Stimulated activated CD8-positive, alpha-beta memory T cell treated with anti-CD3 and anti-CD28 coated beads, Interleukin-15, amount 100 ng/mL, for 24 hours (primary cell): Measurements from ENCODE around the gene C10orf120.

Source experiments
- DNase-seq: peaks from one replicate; pipeline ENCODE4 v3.0.0-alpha.2; 2020; ENCODE audit warnings: low read depth

C10orf120 gene

DNA sequence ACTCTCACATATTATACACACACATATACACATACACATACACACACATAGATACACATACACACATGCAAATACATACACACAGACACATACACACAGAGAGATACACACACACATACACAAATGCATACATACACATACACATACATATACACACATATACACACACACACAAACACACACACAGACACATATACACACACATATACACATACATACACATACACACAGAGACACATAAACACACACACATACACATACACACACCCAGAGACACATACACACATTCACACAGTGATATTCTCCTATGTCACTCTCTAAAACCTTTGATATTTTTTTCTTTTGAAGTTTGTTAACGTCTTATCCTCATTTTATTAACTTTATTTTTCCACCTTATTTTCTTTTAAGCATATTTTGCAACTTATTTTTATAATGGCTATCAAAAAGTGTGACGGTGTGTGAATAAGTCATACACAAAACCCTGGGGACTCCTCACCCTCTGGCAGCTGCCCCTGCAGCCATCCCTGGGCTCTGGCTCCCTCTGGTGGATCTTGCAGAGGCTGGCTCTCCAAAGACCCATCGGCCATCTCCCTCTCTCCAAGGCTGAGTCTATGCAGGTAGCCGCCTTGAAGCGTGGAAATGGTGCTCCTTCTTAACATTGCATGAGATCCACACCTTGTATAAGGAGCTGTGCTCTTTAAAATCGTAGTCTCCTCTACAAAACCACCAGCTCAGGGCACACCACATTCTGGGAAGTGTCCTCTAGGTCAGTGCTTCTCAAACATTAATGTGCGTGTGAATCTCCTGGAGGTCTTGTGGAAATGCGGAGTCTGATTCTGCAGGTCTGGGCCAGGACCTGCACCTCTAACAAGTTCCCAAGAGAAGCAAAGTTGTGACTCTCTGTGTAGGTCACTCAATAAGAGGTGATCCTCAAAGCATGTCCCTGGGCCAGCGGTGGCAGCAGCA, 4.1 kb upstream of the C10orf120 start:
- peak; percentile 16 for DNase-seq

DNA sequence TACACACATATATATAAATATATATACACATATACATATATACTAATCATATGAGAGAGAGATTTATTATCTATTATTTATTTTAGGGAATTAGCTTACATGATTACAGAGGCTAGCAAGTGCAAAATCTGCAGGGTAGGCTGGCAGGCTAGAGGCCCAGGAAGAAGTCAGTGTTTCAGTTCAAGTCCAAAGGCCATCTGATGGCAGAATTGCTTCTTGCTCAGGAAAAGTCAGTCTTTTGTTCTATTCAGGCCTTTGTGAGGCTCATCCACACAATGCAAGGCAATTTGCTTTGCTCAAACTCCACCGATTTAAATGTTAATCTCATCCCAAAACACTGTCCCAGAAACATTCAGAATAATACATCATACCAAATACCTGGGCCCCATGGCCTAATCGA, 2.6 kb upstream of the C10orf120 start:
- DNase-seq, result no peak

DNA sequence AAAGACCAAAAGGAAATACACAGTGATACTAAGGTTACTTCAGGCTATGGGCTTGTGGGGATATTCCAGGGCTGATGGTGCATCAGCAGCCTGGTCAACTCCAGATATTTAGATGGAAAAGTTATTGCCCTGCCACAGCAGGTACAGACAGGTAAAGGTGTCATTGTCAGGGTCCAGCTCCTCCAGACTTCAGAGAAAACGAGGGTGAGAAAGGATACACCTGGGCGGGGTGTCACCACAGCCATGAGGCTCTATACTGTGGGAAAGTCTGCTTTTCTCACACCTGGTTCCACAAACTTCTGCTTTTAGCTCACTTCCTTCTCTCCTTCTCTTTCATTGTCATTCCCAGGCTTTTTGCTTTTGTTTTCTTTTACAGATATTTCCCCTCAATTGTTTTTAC, 2.0 kb upstream of the C10orf120 start:
- DNase-seq, result no peak

DNA sequence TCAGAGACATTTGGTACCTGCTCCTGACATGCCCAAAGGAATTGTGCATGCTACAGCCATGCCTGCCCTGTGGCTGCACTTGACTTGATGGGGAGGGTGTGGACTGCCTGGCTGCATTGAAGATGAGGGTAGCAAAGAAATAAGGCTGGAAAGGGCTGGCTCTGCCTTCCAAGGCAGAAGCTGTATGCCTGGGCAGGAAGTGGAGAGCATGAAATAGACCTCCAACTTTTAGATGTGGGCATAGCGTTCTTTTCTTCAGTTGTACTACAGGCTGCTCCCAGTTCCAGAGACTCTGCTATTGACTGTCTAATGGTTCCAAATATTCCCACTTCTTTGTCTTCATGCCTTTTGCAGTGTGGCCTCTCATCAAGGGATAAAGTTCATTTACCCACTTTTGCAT, 3.0 kb downstream of the C10orf120 start:
- DNase-seq, result no peak

DNA sequence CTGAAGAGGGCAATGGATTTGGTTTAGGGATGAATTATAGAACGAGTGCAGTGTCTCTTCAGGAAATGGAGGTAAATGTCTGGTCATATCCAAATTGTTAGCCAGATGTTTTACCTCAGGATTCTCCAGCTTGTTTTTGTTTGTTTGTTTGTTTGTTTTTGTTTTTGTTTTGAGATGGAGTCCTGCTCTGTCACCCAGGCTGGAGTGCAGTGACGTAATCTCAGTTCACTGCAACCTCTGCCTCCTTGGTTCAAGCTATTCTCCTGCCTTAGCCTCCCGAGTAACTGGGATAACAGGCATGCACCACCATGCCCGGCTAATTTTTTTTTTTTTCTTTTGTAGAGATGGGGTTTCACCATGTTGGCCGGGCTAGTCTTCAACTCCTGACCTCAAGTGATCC, 6.9 kb downstream of the C10orf120 start:
- DNase-seq, result no peak

DNA sequence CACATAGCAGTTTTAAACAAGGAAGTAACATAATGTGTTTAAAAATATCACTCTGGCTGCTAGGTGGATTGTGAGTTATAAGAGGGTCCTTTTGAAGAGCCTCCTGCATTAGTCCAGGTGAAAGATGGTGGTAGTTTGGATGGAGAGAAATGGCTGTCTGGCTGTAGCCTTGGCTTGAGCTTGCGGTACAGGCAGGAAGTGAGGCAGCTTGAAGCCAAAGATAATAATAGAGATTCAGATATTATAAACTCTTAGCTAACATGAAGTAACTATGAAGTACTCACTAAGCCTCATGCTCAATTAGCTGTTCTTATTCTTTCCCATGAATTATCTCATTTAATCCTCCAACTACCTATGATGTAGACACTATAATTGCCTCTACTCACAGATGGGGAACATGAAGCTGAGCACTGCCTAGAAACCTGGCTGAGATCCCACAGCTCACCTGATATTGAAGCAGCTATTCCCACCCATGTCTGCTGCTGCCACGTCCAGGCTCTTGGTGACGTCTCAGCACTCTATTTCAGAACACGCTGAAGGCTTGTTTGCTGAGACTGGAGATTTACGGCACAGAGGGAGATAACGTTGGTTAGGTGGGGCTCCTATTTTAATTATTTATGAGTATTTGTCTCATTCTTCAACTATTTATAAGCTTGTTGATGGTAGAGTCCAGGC, 10.4 kb downstream of the C10orf120 start:
- no peak for DNase-seq

- no peak for DNase-seq
Observed at GRCh38 chr10:122688293-122688989, 11.2 kb downstream of the C10orf120 start.

DNA sequence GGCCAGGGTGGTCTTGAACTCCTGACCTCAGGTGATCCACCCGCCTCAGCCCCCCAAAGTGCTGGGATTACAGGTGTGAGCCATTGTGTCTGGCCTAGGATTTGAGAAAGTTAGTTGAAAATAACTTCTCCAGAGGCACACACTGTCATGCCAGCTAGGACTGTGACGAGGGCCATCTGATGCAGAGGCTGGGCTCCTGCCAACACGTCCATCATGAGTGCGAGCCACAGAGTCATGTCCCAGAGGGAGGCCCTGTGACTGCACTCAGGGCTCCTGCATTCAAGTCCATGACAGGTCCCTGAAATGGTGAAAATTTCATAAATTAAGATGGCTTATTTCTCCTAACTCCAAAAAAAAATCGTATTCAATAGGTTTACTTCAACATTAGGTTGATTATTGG, 17.1 kb downstream of the C10orf120 start:
- no peak for DNase-seq

DNA sequence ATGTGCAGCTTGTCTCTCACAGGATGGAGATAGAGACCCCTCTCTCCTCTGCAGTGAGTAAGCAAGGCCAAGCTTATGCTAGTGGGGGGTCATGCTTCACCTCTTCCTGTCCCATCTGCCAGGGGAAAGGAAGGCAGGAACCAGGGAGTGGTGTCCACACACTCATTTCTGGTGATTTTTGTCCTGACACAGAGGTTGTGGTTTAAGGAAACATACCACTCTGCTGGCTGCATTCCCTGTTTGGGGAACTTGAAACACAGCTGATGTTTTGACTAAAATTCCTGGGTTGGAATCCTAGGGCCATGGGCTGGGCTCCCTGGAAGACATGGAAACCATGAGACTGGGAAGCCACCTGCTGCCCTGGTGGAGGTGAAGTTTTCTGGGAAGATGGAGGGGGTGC, 21.4 kb downstream of the C10orf120 start:
- DNase-seq, result no peak

- no peak for DNase-seq
Observed at GRCh38 chr10:122675278-122675677, 24.4 kb downstream of the C10orf120 start.

DNA sequence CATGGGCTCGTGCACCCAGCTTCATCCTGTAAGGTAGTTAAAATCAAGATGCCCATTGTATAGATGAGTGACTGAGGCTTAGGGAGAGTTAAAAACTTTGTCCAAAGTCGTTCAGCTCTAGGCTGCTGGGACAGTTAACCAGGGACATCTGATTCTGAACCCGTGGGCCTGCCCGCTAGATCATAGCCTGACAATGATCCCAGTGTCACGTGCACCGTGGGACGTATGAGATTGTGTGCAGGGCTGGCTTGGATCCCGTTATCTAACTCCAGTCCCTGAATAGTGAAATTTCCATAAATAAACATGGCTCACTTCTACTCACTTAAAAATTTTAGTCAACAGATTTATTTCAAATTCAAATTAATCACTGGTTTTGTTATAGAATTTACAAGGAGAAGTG, 24.9 kb downstream of the C10orf120 start:
- no peak for DNase-seq

- DNase-seq, result no peak
Observed at GRCh38 chr10:122673731-122674130, 25.9 kb downstream of the C10orf120 start.

DNA sequence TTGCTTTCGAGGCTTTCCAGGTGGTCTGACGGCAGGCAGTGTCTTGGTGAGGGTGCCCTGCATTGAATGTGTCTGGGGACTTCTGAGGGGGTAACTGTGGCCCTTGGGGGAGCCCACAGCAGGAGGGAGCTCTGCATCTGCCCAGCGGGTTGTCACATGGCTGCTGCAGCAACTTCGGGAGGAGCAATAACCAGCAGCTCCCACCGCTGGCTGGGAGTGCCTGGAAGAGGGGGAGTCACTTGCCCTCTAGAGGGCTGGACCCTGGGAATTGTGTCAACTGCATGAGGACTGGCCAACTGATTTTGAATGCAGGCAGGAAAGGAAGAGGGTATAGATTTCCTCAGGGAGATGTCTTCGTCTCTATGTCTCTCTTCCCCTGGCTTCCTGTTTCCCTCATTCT, 26.4 kb downstream of the C10orf120 start:
- no peak for DNase-seq

DNA sequence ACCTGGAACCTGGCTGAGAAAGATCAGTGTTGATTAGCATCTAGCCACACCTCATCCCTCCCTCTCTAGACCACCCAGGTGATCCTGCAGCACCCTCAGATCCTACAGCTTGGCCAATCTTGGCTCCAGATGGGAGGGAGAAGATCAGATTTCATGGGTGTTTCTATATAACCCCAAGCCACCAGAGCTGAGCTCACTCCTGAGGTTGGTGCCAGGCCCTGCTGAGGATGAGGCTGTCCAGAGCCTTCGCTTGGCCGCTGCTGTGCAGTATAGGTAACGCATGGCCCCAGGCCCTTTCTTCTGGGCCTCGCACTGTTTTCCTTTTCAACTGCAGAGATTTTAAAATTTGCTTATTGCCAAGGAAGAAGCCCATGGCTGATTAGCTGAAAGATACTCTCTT, 27.0 kb downstream of the C10orf120 start:
- no peak for DNase-seq

DNA sequence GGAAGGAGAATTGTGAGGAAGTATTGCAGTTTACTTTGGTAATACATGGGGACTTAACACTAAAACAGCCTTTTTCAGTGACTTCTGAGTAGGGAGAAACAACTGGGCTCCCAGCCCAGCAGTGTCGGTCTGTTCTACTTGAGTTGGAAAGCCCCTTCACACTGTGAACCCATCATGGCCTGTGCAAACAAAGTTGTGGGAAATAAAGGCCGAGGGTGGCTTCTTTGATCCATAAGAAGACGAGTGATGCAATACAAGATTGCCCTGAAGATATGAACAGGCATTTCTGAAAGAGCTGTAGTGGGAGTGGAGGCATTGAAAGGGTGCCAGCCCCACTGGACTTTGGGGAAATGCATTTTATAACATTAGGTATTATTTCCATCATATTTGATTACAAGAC, 28.3 kb downstream of the C10orf120 start:
- no peak for DNase-seq

DNA sequence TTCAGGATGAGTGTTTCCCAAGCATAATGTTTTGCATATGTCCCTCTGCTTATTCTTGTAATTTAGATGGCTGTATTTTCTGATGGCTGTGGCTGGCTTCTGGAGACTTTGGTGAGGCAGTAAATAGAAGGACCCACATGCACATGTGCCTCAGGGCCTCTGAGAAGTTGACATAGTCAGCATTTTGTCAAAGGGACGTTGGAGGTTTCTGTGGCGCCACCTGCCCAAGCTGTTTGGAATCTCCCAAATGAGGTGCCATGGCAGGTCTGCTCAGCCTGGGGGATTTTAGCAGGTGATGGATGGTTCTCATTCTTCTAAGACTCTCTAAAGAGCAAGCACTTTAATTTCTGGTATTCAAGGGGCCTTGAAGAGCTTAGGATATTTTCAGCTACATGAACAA, 29.8 kb downstream of the C10orf120 start:
- no peak for DNase-seq

DNA sequence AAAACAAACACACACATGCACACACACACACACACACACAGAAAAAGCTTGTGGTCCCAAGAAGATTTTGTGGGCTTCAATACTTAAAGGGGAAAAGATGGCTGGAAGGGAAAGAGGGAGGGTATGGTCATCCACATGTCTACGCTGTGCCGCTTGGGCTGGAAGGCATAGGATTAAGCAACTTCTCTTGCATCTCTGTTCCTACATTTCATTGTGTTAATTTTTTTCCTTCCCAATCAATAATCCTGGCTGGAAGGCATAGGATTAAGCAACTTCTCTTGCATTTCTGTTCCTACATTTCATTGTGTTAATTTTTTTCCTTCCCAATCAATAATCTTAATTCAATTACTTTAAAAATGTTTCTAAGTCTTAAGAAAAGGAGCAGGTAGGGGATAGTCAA, 30.6 kb downstream of the C10orf120 start:
- DNase-seq, result no peak

- DNase-seq, result no peak
Observed at GRCh38 chr10:122665946-122666345, 33.7 kb downstream of the C10orf120 start.

DNA sequence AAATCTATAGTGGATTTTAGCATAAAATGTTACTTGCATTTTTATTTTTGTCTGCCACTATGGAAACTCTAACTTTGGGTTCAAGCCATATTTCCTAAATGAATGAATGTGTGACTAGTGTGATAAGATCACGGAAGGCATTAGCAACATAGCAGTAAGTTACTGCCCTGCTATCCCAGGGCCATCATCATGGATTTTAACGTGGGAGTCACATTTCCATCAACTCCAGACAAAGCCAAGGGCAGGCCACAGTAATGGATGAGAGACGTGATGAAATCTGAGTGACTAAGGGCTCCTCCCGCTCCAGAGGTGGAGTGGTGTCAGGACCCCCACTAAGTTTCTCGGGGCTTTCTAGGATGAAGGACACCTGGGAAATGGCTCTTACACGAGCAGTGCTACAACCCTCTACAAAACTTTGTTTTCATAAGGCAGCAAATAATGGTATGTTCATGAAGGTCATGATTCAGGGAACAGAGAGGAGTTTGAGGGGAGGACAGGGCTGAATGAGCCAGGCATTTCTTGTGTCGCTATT, 34.3 kb downstream of the C10orf120 start:
- DNase-seq, result no peak

DNA sequence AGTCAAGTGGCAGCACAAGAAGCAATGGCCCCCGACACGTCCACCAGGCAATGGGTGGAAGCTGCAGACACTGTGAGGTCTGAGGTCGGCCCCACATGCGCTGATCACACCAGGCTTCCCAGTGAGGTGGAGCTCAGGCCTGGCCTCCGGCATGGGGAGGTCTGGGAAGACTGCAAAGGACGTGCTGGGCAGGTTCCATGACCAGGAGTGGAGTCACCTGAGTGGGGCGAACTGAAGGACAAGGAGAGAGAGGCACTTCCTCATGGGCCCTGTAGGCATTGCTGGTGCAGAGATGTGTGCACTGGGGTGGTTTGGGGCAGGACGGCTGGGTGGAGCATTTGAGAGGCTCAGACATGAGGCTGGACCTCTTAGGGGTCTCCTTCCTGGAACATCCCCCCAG, 35.1 kb downstream of the C10orf120 start:
- no peak for DNase-seq

DNA sequence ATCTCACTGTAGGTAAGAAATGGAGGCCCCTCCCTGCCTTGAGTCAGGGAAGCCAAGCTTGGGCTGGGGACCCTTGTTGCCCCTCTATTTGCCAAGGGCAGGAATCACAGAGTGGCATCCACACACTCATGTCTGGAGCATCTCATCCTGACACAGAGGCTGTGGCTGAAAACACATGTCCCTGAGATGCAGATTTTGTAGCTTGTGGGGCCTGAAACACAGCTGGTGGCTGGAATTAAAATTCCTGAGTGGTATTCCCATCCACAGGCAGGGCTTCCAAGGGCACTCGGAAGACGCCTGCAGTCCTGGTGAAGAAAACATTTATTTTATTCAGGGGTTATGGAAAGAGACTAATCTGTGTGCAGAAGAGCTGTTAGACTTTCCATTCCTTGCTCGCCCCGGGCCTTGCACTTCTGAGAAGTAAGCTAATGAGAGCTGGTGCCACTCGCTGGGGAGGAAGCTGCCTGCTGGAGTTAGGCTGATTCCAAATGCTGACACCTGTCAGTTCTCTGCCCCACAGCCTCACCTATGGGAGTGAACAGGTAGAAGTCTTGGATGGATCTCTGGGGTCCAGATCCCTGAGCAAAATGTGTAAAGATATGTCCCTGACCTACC, 36.0 kb downstream of the C10orf120 start:
- DNase-seq, result no peak

GRCh38 chr10:122662231-122662630, 37.4 kb downstream of the C10orf120 start:
- DNase-seq, result no peak
